Left forelimb (tissue), 1 donor: ENCODE measurements around the gene CACNA1H.

Experiments
- DNase-seq: peaks from one replicate; pipeline ENCODE4 v3.0.0-alpha.2; 2018; ENCODE audit warnings: low spot score

The CACNA1H gene

DNA sequence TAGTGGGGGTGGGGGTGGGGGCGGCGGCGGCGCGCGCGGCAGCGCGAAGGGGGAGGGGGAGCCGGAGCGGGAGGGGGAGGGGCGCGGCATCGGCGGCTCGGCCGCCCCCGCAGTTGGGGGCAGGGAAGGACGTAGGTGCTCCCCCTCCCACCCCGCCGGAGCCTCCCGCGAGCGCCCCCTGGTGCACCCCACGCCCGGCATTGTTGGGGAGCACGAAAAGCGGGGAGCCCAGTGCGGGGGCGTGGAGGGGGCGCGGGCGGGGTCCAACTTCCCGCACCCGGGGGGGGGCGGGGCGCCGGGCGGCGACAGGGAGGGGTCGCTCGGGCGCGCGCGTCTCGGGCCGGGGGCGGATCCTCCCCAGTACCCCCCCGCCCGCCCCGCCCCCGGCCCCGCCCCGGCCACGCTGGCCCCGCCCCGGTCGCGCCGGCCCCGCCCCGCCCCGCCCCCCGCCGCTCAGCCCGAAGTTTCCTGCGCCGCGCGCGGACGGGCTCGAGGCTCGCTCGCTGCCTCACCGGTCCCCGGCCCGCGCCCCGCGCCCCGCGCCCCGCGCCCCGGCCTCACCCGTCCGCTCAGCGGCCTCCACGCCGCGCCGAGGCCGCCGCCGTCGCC lies at the start of gene CACNA1H:
Gene CACNA1H (plus strand): TSS at position 456 of the 609 bp plus-strand sequence. CDS start 632 bp downstream, outside the sequence.
- DNase-seq: no peak

DNA sequence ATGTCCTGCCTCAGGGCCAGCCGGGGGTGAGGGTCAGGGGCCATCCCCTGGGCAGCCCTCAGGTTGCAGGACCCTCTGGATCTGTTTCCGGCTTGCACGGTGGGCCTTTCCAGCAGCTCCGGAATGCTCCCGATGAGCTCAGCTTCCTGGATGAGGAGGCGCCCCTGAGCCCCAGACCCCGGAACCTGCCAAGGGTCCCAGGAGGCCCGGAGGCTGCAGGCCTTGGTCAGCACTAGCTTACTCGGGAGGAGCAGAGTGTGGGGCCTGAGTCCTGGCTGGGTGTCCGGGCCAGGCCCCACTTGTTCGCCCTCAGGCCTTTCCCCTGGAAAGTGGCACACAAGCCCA lies 49.3 kb upstream of the CACNA1H start:
- no peak for DNase-seq

DNA sequence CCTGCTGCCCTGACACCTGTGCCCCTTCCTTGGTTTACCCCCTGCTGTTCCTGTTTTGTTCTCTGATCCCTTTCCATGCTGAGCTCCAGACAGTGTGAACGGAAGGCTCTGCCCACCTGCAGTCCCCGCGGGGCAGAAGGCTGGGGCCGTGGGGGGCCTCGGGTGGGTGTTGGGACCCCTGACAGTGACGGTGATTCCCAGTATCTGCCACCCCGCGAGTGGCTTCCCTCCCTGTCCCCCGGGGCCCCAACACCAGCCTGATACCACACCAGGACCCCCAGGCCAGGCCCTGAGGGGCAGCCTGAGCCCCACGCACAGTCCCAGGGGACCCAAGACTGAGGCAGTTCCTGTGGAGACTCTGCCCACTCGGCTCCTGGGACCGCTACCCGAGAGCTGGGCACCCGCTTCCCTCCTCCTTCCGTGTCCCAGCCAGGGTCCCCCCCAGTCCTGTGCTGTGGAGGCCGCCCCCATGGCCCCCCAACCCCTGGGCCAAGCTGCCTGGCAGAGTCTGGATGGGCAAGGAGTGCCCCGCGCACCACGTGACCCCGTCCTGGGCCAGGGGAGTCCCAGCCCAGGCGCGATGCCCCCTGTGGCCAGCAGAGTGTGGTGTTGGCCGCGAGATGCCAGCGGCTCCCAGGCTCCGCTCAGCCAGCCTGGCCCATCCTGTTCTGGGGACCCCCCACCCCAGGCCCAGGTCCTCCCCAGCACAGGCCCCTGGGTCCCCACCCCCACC lies 46.9 kb upstream of the CACNA1H start:
- peak; percentile 78 for DNase-seq

DNA sequence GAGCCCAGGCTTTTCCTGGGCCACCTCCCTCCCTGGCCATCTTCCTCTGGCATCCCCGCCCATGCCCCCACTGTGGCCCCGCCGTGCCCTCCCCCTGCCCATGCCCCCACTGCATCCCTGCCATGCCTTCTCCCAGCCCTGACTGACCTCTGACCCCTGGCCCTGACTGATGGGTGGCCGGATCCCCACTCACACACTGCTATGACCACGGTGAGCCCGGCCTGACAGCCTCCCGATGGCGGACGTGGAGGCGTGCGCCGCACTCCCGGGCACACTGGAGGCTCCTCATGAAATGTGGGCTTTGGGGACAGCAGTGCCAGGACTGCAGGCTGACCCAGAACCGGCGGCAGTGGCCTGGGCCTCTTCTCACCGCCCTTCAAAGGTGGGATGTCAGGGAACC lies 46.2 kb upstream of the CACNA1H start:
- DNase-seq: no peak

DNA sequence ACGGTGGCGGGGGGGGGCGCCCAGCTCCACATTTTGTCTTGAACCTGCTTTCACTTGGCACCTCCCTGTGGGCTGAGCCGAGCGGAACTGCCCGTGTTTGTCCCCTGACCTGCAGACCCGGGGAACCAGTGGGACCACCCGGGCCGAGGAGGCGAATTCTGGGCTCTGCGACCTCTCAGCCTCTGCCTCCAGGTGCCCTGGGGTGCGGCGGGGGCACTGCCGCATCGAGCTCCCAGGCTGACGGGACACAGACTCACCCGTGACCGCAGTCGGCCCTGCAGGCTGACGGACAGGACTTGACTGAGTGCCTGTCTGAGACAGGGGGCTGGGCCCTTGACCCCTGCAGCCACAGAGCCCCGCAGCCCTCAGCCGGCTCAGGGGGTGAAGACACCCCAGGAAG lies 45.8 kb upstream of the CACNA1H start:
- DNase-seq: no peak

DNA sequence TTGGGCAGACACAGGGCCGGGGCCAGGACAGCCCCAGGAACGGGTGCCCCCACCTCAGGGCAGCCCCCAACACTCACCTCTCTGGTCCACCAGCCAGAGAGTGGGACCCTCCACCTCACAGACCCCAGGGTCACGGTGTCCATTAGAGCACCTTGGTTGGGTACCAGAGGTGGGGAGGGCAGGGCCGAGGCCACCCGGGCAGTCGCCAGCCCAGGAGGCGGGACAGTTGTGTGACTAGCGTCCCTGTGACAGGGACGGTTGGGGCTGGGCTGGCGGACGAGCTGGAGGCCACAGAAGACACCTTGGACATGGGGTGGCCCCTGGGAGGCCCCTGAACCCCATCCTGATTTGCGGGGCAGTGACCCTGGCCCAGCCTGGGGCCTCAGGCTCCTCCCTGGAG lies 45.2 kb upstream of the CACNA1H start:
- DNase-seq: no peak

DNA sequence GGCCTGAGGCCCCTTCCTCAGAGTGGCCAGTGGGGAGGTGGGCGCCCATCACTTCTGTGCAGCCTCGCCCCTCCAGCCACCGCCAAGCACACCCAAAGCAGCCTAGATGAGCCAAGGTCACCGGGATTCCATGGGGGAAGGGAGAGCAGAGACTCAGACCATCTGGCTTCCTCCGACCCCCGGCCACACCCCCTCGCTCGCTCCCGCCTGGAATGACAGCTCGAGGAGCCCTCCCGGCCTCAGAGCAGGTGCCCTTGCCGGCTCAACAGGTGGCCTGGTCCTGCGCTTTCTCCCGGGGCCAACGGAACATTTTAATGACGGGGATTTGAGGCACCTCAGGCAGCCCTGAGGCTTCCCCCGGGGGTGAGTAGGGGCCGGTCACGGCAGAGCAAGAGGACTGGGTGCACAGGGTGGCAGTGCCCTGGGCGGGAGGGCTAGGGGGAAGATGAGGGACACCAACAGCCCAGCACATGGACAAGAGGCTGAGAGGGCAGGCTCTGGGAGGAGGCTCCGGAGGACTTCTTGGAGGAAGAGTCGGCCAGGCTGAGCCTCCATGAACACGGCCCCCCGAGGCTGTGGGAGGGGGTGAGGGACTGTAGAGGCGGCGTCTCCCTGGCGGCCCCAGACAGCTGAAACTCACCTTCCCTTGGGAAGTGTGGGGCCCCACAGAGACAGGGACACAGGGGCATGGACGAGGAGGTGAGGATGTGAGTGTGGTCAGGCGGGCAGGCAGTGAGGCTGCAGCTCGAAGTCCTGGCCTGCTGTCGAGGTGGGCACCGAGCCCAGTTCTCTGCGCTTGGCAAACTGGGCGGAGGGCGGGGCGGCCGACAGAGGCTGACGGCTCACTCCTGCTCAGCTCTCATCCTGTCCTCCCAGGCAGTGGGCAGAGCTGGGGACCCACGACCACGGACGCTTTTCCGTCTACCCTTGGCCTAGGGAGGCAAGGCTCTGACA lies 44.3 kb upstream of the CACNA1H start:
- peak; percentile 77 for DNase-seq

DNA sequence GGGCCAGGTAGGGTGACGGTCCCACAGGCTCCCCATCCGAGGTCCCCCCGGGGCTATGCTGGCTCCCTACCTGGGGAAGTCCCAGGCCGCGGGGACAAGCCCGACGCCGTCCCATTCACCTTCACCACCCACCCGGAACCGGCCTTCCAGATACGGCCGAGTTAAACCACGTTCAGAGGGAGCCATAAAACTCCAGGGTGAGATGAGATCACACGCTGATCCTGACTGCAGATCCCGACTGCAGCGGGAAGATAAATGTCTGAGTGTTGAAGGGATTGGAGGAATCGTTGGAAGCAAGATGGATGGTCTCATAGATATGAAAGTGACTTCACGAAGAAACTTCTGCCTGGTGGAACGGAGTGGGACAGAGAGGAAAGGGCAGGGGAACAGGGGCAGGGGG lies 43.3 kb upstream of the CACNA1H start:
- DNase-seq: no peak

DNA sequence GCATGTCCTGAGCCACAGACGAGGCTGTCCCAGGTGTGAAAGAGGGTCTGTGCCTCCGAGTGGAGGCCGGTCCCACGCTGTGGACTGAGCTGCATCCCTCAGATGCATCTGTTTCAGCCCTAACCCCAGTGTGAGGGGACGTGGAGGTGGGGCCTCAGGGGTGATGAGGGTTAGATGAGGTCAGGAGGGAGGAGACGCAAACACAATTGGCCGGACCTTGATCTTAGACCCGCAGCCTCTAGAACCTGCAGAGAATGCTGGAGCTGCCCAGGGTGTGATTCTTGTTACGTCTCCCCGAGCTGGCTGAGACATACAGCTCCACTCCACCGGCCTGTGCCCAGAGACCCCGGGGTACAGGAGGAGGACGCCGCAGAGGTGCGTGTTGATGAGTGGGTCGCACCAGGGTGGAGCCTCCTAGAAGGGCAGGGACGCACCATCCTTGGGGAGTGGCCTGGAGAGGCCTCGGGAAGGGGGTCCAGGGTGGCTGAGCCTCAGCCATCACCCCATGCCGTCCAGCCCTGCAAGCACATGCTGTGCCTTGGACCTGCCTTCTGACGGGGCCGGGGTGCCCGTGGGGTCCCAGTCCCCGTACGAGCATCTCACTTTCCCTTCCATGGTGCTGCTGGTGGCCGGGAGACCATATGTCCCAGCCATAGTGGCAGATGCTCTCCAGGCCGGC lies 40.3 kb upstream of the CACNA1H start:
- DNase-seq: no peak

DNA sequence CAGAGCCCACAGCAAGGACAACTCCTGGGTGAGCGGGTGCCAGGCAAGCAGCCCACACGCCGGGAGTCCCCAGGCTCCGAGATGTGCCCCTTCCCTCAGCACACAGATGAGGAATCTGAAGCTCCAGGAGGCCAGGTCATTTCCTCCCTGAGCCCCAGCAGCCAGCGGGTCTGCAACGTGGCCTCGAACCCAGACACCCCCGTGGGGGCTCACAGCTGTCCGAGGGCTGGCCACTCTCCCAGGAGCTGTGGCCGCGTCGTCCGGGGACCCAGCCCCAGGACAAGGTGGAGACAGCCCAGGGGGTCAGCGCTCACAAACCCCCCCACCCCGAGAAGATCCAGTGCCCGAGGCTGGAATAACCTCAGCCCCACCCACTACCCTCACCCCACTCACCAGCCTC lies 39.4 kb upstream of the CACNA1H start:
- no peak for DNase-seq

DNA sequence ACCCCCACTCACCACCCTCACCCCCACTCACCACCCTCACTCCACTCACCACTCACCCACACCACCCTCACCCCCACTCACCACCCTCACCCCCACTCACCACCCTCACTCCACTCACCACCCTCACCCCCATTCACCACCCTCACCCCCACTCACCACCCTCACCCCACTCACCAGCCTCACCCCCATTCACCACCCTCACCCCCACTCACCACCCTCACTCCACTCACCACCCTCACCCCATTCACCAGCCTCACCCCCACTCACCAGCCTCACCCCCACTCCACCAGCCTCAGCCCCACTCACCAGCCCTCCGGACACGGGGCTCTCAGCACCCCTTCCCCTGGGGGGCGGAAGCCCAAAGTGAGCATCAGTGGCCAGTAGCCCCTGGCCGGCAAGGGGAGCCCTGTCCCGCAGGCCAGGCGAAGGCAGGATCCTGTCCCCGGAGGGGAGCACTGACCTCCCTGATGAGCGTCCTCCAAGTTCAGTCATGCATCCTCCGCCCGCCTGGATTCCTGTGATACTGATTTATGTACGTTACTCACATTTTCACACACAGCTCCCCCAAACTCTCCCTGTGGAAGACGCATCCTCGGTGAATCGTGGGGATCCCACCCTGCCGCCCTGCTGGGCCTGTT lies 38.9 kb upstream of the CACNA1H start:
- no peak for DNase-seq

DNA sequence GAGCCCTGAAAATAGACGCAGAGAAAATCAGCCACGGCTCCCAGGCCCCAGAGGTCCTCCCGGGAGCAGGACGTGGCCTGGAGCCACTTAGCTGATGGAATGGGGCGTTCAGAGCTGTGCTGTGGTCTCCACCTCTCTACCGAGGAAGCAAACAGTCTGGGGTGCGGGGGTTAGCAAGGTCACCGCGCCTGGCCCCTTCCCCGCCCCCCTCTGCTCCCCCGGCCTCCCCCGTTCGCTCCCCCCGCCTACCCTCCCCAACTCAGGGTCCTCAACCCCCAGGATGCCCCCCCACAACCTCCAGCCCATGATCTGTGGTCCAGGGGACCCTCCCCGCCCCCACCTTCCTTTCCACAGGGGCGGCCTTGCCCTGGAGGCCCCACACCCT lies 36.2 kb upstream of the CACNA1H start:
- DNase-seq: no peak

DNA sequence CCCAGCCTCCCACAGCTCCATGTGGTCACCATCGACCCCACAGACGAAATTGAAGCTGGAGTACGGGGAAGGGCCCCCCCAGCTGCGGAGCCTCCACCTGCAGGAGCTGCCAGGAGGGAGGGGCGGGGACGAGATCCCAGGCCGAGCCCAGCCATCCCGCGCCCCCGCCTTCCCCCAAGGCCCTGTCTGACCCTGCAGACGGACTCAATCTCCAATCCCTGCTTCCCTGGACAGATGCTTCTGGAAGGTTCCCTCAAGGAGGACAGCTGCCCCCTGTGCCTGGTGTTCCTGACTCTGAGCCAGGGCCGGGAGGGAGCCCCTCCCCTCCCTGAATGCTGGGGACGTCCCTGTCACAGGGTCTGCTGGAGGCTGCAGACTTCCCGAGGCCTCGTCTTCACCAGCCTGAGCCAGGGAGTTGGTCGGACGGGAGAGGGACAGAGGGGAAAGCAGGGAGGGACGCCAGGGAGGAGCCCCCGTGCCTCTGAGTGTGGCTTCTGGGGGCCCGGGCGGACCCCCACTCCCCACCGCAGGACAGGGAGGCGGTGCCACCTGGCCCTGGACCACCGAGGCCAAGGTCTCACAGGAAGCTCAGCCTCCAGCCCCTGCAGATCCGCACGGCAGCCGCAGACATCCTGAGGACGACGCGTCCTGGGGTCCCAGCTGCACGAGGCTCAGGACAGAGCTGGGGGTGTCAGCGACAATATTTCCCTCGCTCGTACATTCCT lies 35.6 kb upstream of the CACNA1H start:
- DNase-seq: no peak

DNA sequence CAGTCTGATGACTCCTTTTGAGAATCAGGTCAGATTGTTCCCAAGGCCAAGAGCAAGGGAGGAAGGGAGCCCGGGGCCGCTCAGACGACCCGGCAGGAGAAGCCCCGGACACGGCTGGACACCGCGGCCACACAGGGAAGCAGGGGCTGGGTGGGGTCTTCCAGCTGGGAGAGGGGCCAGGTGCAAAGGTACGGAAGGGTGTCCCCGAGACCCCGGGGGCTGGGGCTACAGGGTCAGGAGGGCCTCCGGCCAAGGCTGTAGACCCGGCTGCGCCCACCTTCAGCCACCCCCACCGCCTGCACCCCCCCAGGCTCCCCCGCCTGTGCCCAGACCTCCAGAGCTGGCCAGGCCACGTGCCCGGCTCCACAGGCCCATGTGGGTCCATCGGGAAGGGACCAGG lies 35.0 kb upstream of the CACNA1H start:
- DNase-seq: no peak

DNA sequence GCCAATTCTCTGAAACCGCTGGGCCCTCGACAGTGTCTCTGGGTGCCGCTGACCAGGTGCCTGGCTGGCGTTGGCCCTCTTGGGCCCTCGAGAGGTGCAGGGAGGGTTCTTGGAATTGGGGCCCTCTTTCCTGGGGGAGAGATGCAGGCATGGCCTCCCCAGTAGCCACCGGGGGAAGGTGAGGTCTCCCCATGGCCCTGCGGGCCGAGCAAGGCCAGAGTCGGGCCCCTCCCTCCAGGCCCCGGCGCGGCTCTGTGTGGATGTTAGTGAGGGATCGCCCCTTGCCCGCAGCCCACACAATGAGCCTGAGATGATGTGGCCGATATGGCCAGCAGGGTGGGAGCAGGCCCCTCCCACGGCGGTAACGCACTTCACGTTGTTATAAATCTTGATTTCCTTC lies 33.8 kb upstream of the CACNA1H start:
- DNase-seq: no peak

DNA sequence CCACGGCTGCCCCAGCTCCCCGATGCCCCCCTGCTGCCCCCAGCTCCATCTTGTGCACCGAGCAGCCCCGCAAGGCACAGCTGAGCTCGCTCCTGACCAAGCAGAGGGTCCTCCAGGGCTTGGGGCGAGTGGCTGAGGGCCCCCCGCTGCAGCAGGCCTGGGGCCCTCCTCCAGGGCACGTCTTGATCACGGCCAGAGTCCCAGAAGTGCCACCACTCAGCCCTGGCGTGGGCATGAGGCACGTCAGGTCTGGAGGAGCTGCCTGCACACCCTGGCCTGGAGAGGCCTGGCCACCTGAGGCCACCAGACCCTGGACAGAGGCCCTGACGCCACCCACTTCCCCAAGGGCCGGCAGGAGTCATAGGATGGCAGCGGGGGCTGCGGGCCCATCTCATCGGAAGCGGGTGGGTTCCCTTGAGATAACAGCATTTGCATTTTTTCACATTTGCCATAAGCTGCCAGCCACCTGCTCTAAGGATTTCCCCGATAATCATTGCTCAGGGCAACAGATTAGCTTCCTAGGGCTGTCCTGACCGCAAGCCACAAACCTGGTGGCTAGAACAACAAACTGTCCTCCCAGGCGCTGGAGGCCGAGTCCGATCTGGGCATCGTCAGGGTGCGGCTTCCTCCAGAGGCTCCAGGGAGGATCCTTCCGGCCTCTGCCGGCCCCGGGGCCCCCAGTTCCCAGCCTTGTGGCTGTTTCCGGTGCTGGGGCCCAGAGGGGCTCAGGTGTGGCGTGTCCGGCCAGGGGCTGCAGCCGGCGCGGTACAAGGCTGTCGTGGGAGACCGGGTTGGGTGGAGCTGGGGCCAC lies 32.9 kb upstream of the CACNA1H start:
- DNase-seq: no peak

DNA sequence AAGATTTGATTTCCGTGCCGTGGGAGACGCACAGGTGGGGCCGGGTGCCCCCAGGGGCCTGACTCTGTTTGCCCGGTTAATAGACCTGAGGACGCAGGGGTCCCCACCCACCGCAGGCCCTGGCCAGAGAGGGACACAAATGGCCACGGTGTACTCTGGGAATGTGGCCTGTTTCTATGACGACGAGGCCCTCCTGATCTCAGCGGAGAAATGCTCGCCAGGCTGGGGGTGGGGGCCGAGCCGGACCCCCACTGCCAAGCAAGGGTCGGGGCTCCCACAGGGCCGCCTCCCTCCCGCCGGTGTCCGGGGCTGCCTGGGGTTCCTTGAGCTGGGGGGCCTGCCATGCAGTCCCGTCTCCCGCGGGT lies 32.3 kb upstream of the CACNA1H start:
- no peak for DNase-seq

DNA sequence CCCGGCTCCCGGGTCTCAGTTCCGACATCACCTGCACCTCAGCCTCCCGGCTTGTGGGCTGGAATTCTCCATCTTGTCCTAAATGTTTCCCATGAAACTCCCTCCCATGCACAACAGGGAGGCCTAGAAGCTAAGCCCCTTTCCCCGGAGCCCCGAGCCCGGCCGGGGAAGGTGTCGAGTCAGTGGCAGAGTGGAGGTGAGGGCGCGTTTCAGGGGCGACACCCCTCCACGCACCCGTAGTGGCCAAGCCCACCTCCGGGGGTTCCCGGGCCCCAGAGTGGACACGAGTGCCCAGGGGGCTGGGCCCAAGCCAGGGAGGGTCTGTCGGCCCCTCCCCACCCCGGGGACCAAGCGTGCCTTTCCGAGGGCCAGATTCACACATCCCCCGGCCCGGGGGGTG lies 31.9 kb upstream of the CACNA1H start:
- no peak for DNase-seq

DNA sequence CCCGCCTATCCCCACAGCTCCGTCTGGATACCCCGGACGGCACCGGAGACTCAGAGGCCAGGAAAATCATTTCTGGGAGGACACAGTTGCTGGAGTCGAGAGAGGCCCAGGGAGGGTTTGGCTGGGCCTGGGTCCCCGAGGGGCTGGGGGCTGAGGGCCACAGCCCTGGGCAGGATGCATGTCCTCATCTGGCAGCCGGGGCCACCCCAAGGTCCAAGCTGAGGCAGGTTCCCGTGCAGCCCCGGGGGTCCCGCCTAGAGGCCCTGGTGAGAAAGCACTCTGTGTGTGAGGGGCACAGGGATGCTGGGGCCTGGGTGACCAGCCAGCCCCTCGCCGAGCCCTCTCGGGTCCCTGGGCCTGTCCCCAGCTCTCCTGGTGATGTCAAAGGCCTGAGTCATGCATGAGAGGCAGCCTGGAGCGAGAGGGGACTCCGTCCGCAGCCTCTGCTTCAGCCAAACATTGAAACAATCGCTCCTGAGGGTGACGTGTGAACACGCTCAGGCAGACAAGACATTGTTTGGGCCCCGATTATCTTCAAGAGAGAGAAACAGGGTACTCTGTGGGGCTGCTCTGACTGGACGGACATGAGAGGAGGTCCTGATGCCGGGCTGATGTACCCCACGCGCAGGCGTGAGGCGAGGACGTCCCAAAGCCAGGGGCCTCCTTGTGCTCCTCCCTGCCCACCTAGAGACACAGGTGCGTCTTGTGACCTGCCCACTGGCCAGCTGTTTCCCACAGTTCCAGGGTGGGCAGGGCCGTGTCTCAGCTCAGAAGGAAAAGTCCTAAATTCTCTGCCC lies 31.1 kb upstream of the CACNA1H start:
- DNase-seq: no peak

DNA sequence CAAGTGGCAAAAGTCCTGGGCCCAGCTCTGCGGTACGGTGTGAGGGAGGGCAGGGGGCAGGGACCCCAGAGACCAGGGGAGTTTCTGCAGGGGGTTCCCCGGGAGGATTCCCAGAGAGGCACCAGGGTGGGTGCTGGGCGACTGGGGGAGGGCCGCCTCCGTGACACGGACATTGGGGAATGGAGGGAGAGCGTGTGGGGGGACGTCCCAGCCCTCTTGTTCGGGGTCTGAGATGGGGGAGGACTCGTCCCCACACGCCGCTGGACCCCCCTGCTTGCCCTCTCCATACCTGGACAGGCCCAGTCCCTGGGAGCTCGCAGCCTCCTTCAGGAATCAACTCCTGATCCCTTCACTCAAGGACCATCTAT lies 30.5 kb upstream of the CACNA1H start:
- DNase-seq: no peak
